ENCODE results near the gene MS4A6A.

The MS4A6A gene

DNA sequence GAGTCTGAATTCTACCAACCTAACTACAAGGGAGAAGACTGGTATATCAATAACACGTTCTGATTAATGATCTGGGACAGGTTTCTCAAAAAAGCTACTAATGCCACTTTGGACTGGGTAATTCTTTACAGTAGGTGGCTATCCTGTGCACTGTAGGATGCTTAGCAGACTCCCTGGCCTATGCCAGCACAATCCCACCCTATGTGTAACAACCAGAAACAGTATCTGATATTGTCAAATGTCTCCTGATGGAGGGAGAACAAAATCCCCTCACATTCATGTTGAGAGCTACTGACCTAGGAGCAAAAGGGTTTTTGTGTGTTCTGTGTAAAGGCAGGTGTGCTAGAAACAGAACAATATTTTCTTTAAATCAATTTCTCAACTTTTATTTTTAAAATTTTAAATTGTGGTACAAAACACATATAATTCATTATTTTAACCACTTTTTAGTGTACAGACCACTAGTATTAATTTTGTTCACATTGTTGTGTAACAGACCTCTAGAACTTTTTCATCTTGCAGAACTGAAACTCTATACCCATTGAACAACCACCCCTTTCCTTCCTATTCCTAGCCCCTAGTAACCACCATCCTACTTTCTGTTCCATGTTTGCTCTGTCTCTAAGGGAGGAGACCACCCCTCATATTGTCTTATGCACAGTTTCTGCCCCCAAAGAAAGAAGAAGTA is 2.1 kb upstream of the MS4A6A start:
- peaks cover 9% of the 10 kb centered on the region for H3K4me1 Mint-ChIP-seq
- no peaks in the 10 kb centered on the region for H3K36me3 Mint-ChIP-seq (ENCODE audit: low read depth)
- H3K27me3 Mint-ChIP-seq (ENCODE audit: low read depth, poor library complexity): no peaks in the 10 kb centered on the region
- H3K9me3 Mint-ChIP-seq: peaks cover 11% of the 10 kb centered on the region
- DNase-seq: no peak
- no peak overlapping the region for H3K4me3 Mint-ChIP-seq
- no peak overlapping the region for H3K27ac Mint-ChIP-seq
- TF ChIP-seq, protein P1, sequence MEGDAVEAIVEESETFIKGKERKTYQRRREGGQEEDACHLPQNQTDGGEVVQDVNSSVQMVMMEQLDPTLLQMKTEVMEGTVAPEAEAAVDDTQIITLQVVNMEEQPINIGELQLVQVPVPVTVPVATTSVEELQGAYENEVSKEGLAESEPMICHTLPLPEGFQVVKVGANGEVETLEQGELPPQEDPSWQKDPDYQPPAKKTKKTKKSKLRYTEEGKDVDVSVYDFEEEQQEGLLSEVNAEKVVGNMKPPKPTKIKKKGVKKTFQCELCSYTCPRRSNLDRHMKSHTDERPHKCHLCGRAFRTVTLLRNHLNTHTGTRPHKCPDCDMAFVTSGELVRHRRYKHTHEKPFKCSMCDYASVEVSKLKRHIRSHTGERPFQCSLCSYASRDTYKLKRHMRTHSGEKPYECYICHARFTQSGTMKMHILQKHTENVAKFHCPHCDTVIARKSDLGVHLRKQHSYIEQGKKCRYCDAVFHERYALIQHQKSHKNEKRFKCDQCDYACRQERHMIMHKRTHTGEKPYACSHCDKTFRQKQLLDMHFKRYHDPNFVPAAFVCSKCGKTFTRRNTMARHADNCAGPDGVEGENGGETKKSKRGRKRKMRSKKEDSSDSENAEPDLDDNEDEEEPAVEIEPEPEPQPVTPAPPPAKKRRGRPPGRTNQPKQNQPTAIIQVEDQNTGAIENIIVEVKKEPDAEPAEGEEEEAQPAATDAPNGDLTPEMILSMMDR (IDR thresholded peaks at IDR 0.05): no peak

DNA sequence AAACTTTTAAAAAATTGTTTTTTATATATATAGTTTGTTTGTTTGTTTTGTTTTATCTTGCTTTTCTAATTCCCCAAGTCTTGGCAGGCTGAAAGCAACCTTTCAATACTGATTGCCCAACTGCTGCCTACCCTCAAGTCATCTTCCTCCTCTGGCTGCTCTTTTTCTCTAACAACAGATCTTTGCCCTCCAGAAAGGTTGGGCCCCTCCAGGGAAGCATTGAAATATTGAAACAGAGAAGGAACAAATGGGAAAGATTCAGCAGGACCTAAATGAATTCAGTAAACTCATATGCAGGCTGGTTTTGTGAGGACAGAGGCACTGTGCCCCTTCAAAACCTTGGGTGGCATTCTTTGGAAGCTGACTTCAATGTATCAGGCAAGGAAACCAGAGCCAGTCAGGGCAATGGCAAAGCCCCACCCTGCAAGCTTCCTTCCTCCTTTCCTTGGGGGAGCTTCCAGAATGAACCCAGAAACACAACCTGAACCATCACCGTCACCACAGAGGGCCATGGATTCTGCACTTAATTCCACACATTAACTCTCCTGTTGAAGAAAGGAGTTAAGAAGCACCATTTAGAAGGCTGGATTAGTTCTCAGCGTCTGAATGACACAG is 815 bp upstream of the MS4A6A start:
- H3K27me3 Mint-ChIP-seq (ENCODE audit: low read depth, poor library complexity): no peaks in the 10 kb centered on the region
- H3K4me1 Mint-ChIP-seq: peaks cover 9% of the 10 kb centered on the region
- no peaks in the 10 kb centered on the region for H3K36me3 Mint-ChIP-seq (ENCODE audit: low read depth)
- H3K27ac Mint-ChIP-seq: no peak overlapping the region
- H3K4me3 Mint-ChIP-seq: no peak overlapping the region
- H3K9me3 Mint-ChIP-seq: peaks cover 11% of the 10 kb centered on the region
- DNase-seq: no peak
- TF ChIP-seq, protein P1 (IDR thresholded peaks at IDR 0.05): no peak

DNA sequence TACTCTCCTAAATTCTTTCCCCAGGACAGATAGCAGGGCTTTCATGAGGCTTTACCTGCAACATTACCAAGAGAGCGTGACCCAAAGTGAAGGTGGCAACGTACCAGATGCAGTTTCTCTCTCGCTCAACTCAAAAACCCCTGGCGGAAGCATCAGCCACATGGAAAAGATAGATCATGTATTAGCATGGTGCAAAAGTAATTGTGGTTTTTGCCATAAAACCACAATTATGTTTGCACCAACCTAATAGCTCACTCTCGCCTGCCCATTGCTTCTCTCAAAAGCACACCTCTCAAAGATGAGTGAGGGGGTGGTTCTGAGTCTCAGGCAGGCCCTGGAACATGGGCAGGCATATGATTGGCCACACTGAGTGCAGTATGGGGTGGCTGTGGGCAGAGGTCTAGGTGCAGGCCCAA is 7.0 kb downstream of the MS4A6A start:
- no peak for DNase-seq
- no peaks in the 10 kb centered on the region for H3K9me3 Mint-ChIP-seq

DNA sequence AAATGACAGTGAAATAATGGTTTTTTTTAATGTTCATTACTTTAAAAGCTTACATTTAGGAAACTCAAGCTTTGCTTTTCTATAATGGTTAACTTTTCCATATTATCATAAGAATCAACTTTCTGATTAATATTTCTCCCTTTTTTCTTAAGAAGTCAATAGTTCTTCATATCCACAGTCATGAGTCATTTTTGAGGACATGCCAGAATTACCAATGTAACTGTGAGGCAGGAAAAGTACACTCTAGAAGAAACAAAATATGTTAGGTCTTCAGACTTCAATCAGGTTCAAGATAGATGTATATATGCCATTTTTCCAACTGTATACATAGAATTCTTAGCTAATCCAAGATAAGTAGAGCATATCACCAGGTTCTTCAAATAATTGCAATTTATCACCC is 10.9 kb downstream of the MS4A6A start:
- no peaks in the 10 kb centered on the region for H3K27me3 Mint-ChIP-seq (ENCODE audit: low read depth, poor library complexity)
- TF ChIP-seq, protein P1 (IDR thresholded peaks at IDR 0.05): no peak
- H3K27ac Mint-ChIP-seq: no peak overlapping the region
- H3K36me3 Mint-ChIP-seq (ENCODE audit: low read depth): no peaks in the 10 kb centered on the region
- H3K9me3 Mint-ChIP-seq: peaks cover 28% of the 10 kb centered on the region
- DNase-seq: no peak
- H3K4me3 Mint-ChIP-seq: no peak overlapping the region
- H3K4me1 Mint-ChIP-seq: no peaks in the 10 kb centered on the region

More for the DNA sequence above, 7.0 kb downstream of the MS4A6A start:
- H3K4me3 Mint-ChIP-seq: no peak overlapping the region
- no peaks in the 10 kb centered on the region for H3K4me1 Mint-ChIP-seq
- peak overlapping the region; percentile 28 for H3K27ac Mint-ChIP-seq
- TF ChIP-seq, protein P1 (IDR thresholded peaks at IDR 0.05): no peak
- no peaks in the 10 kb centered on the region for H3K36me3 Mint-ChIP-seq (ENCODE audit: low read depth)
- H3K27me3 Mint-ChIP-seq (ENCODE audit: low read depth, poor library complexity): no peaks in the 10 kb centered on the region

DNA sequence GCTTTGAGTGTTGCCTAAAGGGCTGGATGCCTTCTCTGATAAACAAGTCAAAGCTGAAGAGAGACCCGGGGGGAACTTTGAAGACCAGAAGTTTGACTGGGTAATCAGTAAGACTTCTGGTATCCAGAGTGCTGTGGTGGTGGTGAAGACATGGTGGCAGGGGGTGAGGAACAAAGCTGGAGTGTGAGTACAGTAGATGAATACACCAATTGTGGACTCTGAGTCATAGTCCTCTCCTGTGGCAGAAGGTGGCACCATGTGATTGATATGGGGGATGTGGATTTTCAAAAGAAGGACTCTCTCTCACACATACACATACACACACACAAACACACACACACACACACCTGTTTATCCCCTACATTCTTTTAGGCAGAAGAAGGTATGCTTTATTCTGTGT is 12.3 kb downstream of the MS4A6A start:
- TF ChIP-seq, protein P1 (IDR thresholded peaks at IDR 0.05): no peak
- Mint-ChIP-seq H3K9me3 (peaks cover 31% of the 10 kb centered on the region), H3K27ac (no peak overlapping the region), H3K27me3 (ENCODE audit: low read depth, poor library complexity) (no peaks in the 10 kb centered on the region), H3K4me3 (no peak overlapping the region), H3K36me3 (ENCODE audit: low read depth) (no peaks in the 10 kb centered on the region), H3K4me1 (no peaks in the 10 kb centered on the region)
- DNase-seq: no peak

Data from nephron progenitor cell (in vitro differentiated cells).